A549 (cell line): ENCODE results near the gene LOX. TPM values are rescaled to one million over a fixed set of nuclear protein-coding genes. Genes with fewer than 3 reads are reported as not detected.

Experiments used
- ATAC-seq, 2 experiments: fragments of 200-7000 bp in 1 of 2; fragments of >200 bp in 1 of 2; cut with Nextera tagmentation in 1 of 2; cut with Tn5 transposase in 1 of 2; 3 replicates each; pipeline versions ENCODE4 v1.8.0 to v1.9.1; 2018 to 2020; ENCODE audit warnings: mild to moderate bottlenecking in 1 of 2, moderate library complexity in 1 of 2
- CTCF ChIA-PET: fragments of 300-600 bp; sonication (Branson Sonifier 250); formaldehyde crosslinking; extraction: SDS; loops from one replicate; lab custom pipeline; 2021; ENCODE audit warnings: antibody characterized with exemption, inconsistent platforms; lab: Yijun Ruan, JAX
- POLR2A ChIA-PET: fragments of 350-600 bp; formaldehyde crosslinking; extraction: SDS; loops from one replicate; lab custom pipeline; 2021; ENCODE audit warnings: antibody characterized with exemption, inconsistent platforms; lab: Yijun Ruan, JAX
- DNase-seq, 2 experiments: peaks; one replicate each; pipeline versions ENCODE4 v3.0.0 to v3.0.0-alpha.2; 2011 to 2016; ENCODE audit warnings: low read depth in 1 of 2, low spot score in 1 of 2
- FAIRE-seq: peaks from 2 replicates; lab custom pipeline; 2011; peaks lifted over from hg19 to GRCh38; lab: Jason Lieb, UNC
- H3K27ac ChIP-seq, 2 experiments: fragments of >200 bp; sonication (Bioruptor Twin); formaldehyde crosslinking; 3 replicates each; pipeline ENCODE4 v1.5.1; 2016 to 2017
- H3K4me1 ChIP-seq: fragments of >200 bp; sonication (Bioruptor Twin); formaldehyde crosslinking; 3 replicates; pipeline ENCODE4 v1.6.1; 2016
- H3K4me2 ChIP-seq: fragments of >200 bp; sonication (Bioruptor Twin); formaldehyde crosslinking; 3 replicates; pipeline ENCODE4 v1.6.1; 2016
- H3K4me3 ChIP-seq: fragments of >200 bp; sonication (Bioruptor Twin); formaldehyde crosslinking; 3 replicates; pipeline ENCODE4 v1.5.1; 2016
- H3K9me3 ChIP-seq: fragments of >200 bp; sonication (Bioruptor Twin); formaldehyde crosslinking; 3 replicates; pipeline ENCODE4 v1.6.1; 2016
- BHLHE40 ChIP-seq: IDR thresholded peaks from 2 replicates; pipeline ENCODE4 v1.6.1; 2012; ENCODE audit warnings: low read depth, low read length, inconsistent platforms
- CEBPB ChIP-seq, 2 experiments: fragments of >200 bp in 1 of 2; sonication (Bioruptor Twin) in 1 of 2; formaldehyde crosslinking in 1 of 2; IDR thresholded peaks; 2 replicates each; pipeline ENCODE4 v1.6.1; 2012 to 2016
- CHD2 ChIP-seq: fragments of 150-350 bp; IDR thresholded peaks from 2 replicates; pipeline ENCODE4 v1.6.1; 2014; ENCODE audit warnings: low read length; ENCODE audit not compliant: partially characterized antibody
- E2F6 ChIP-seq: IDR thresholded peaks from 2 replicates; pipeline ENCODE4 v1.6.1; 2012; ENCODE audit warnings: low read depth, borderline replicate concordance
- EHMT2 ChIP-seq: fragments of 200-600 bp; sonication (generic); IDR thresholded peaks from 2 replicates; pipeline ENCODE4 v1.6.1; 2016; ENCODE audit warnings: antibody characterized with exemption, low read depth, mild to moderate bottlenecking, moderate library complexity
- FOSL2 ChIP-seq, 2 experiments: fragments of 450-650 bp in 1 of 2; fragments of >200 bp in 1 of 2; sonication (Bioruptor Twin) in 1 of 2; formaldehyde crosslinking; IDR thresholded peaks; 2 replicates each; pipeline versions ENCODE4 v1.5.0 to v1.6.1; 2016 to 2020; ENCODE audit warnings: mild to moderate bottlenecking in 1 of 2, moderate library complexity in 1 of 2
- FOXS1 ChIP-seq: fragments of 250-450 bp; sonication (Bioruptor Pico); IDR thresholded peaks from 2 replicates; pipeline ENCODE4 v1.5.0; 2020; ENCODE audit warnings: mild to moderate bottlenecking, moderate library complexity
- HDAC2 ChIP-seq: fragments of 200-600 bp; sonication (generic); IDR thresholded peaks from 2 replicates; pipeline ENCODE4 v1.6.1; 2016
- HES2 ChIP-seq: fragments of >200 bp; sonication (Bioruptor Twin); formaldehyde crosslinking; IDR thresholded peaks from 2 replicates; pipeline ENCODE4 v1.6.1; 2016
- HMGXB4 ChIP-seq: fragments of 250-450 bp; sonication (Bioruptor Pico); IDR thresholded peaks from 2 replicates; pipeline ENCODE4 v1.5.0; 2021; ENCODE audit warnings: mild to moderate bottlenecking, moderate library complexity, borderline replicate concordance
- HOXB5 ChIP-seq: fragments of 250-450 bp; sonication (Bioruptor Pico); IDR thresholded peaks from 2 replicates; pipeline ENCODE4 v1.5.0; 2020; ENCODE audit warnings: mild to moderate bottlenecking, moderate library complexity
- JUN ChIP-seq, 2 experiments: fragments of >200 bp; sonication (Bioruptor Twin); formaldehyde crosslinking; IDR thresholded peaks; 2 replicates in 1 of 2; 3 replicates in 1 of 2; pipeline ENCODE4 v1.6.1; 2016 to 2017
- MAX ChIP-seq: IDR thresholded peaks from 2 replicates; pipeline ENCODE4 v1.6.1; 2012
- MAZ ChIP-seq: fragments of 150-350 bp; IDR thresholded peaks from 2 replicates; pipeline ENCODE4 v1.6.1; 2014; ENCODE audit warnings: antibody characterized with exemption, low read depth, low read length, borderline replicate concordance
- NFE2L2 ChIP-seq: fragments of 150-350 bp; conservative IDR thresholded peaks from 2 replicates; pipeline ENCODE4 v1.6.1; 2014; ENCODE audit warnings: low read length
- POLR2AphosphoS2 ChIP-seq: conservative IDR thresholded peaks from 2 replicates; pipeline ENCODE4 v1.6.1; 2012; ENCODE audit warnings: low read length, improper control_type of control experiment, inconsistent platforms
- RARB ChIP-seq: fragments of 250-450 bp; sonication (Bioruptor Pico); IDR thresholded peaks from 2 replicates; pipeline ENCODE4 v1.8.0; 2021; ENCODE audit warnings: mild to moderate bottlenecking, moderate library complexity
- RCOR1 ChIP-seq: fragments of 150-350 bp; IDR thresholded peaks from 2 replicates; pipeline ENCODE4 v1.6.1; 2014; ENCODE audit warnings: antibody characterized with exemption, low read length, low read depth
- WGBS: methylation state at CpG from one replicate; pipeline ENCODE4 v1.1.6; 2017; ENCODE audit errors: missing lambda C conversion rate; 5-methylcytosine and 5-hydroxymethylcytosine counted together
- polyA plus RNA-seq, 4 experiments: library from polyadenylated mRNA; depleted of rRNA in 3 of 4; stranded (reverse); fragments of >200 nt; fragmentation: RNase III in 1 of 4; extraction: RNeasy Plus Mini Kit Qiagen cat#74134 plus additional on column Dnase treatment in 1 of 4; gene quantifications; 2 replicates in 3 of 4; 3 replicates in 1 of 4; pipeline ENCODE4 v1.2.3, GENCODE V29; 2011 to 2017
- TF ChIP-seq, protein P1 (sequence below): fragments of 200-600 bp; sonication (generic); IDR thresholded peaks from 2 replicates; pipeline ENCODE4 v1.6.1; 2016; ENCODE audit warnings: antibody characterized with exemption, mild to moderate bottlenecking, moderate library complexity

Gene LOX
- polyA plus RNA-seq, 2 of the 4 experiments (the other 2 are of a cell fraction), result 0.34 to 0.36 TPM

DNA sequence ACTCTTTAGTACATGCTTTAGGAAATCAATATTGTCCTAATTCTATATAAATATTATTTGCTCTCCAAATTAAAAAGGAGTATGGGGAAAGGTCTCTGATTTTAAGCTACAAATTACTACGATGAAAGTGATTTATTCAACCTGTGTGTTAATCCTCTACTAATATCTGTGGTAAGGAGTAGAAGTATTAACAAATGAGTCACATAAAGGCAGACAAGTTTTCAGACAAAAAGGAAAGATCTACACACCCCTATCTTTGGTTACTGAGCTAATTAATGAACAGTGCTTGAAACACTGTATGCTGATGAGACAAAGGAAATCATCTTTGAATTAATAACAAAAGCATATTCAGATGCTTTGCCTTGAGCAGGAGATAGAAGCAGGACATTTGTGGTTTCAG lies 15.9 kb downstream of the LOX start:
- ATAC-seq (no peak), DNase-seq (no peak), FAIRE-seq (no peak)
- peaks cover 17% of the 10 kb centered on the region; the same call in 2 of the 3 replicates for H3K4me1 ChIP-seq
- POLR2A ChIA-PET, result no interaction called here
- whole genome bisulfite sequencing, result 14% methylated on average over 1 of the region's 1 CpG
- TF ChIP-seq, protein P1, sequence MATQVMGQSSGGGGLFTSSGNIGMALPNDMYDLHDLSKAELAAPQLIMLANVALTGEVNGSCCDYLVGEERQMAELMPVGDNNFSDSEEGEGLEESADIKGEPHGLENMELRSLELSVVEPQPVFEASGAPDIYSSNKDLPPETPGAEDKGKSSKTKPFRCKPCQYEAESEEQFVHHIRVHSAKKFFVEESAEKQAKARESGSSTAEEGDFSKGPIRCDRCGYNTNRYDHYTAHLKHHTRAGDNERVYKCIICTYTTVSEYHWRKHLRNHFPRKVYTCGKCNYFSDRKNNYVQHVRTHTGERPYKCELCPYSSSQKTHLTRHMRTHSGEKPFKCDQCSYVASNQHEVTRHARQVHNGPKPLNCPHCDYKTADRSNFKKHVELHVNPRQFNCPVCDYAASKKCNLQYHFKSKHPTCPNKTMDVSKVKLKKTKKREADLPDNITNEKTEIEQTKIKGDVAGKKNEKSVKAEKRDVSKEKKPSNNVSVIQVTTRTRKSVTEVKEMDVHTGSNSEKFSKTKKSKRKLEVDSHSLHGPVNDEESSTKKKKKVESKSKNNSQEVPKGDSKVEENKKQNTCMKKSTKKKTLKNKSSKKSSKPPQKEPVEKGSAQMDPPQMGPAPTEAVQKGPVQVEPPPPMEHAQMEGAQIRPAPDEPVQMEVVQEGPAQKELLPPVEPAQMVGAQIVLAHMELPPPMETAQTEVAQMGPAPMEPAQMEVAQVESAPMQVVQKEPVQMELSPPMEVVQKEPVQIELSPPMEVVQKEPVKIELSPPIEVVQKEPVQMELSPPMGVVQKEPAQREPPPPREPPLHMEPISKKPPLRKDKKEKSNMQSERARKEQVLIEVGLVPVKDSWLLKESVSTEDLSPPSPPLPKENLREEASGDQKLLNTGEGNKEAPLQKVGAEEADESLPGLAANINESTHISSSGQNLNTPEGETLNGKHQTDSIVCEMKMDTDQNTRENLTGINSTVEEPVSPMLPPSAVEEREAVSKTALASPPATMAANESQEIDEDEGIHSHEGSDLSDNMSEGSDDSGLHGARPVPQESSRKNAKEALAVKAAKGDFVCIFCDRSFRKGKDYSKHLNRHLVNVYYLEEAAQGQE, result no peak
- TF ChIP-seq CHD2 (no peak), E2F6 (no peak), HDAC2 (no peak), HES2 (no peak), FOSL2 (IDR thresholded peaks at IDR 0.05) (no peak), FOSL2 (CRISPR knock-in tag; IDR thresholded peaks at IDR 0.05) (no peak), HOXB5 (CRISPR knock-in tag) (no peak), EHMT2 (no peak), MAZ (no peak), RARB (CRISPR knock-in tag) (no peak), FOXS1 (CRISPR knock-in tag) (no peak)
- H3K4me3 ChIP-seq, result no peak overlapping the region
- H3K27ac ChIP-seq, result 0 out of 6 replicates have a peak overlapping the region, but pooled peaks of 1 of the 2 experiments have one; percentile 3
- CTCF ChIA-PET, result interaction anchor here (1.2 to 5.2 kb wide), 2 partner anchors 15 to 94 kb away, joined by 4 to 28 read pairs; partner anchors contain the start of gene LOX
- no peaks in the 10 kb centered on the region for H3K9me3 ChIP-seq
- no peak overlapping the region for H3K4me2 ChIP-seq

GRCh38 chr5:122056913-122057312 lies 21.1 kb downstream of the LOX start:
- Histone ChIP-seq H3K4me1 (no peaks in the 10 kb centered on the region; the same call in 2 of the 3 replicates), H3K27ac (no peak overlapping the region), H3K4me2 (no peak overlapping the region), H3K9me3 (no peaks in the 10 kb centered on the region), H3K4me3 (no peak overlapping the region)
- POLR2A ChIA-PET, result no interaction called here
- no peak for DNase-seq
- CTCF ChIA-PET, result interaction anchor here (0.9 to 2.4 kb wide), 2 partner anchors 20 to 88 kb away, joined by 3 to 8 read pairs; no protein-coding TSS in a partner anchor
- ATAC-seq, result no peak
- FAIRE-seq, result no peak
- TF ChIP-seq NFE2L2 (no peak), CEBPB (IDR thresholded peaks at IDR 0.05) (no peak), JUN (IDR thresholded peaks at IDR 0.05) (no peak), HOXB5 (CRISPR knock-in tag) (no peak), FOSL2 (IDR thresholded peaks at IDR 0.05) (no peak), FOSL2 (CRISPR knock-in tag; IDR thresholded peaks at IDR 0.05) (no peak), POLR2AphosphoS2 (no peak), FOXS1 (CRISPR knock-in tag) (no peak), MAX (no peak), RCOR1 (no peak), EHMT2 (no peak), BHLHE40 (no peak), HMGXB4 (CRISPR knock-in tag) (no peak), CHD2 (no peak)
